Panc1 (cell line): ENCODE data around the gene AHDC1.

ENCODE experiments used
- CTCF ChIP-seq: fragments of 450-650 bp; IDR thresholded peaks from 2 replicates; pipeline ENCODE4 v1.5.1; 2017; ENCODE audit warnings: mild to moderate bottlenecking
- POLR2AphosphoS5 ChIP-seq: IDR thresholded peaks from 2 replicates; pipeline ENCODE4 v1.6.1; 2012; ENCODE audit warnings: mild to moderate bottlenecking, low read depth, low read length, moderate library complexity
- REST ChIP-seq, 2 experiments: IDR thresholded peaks; 2 replicates each; pipeline ENCODE4 v1.6.1; 2011 to 2012; ENCODE audit warnings: low read depth in 2 of 2, control low read depth in 1 of 2, low read length in 1 of 2, mild to moderate bottlenecking in 1 of 2, moderate library complexity in 1 of 2; ENCODE audit not compliant: insufficient read depth in 1 of 2
- SIN3A ChIP-seq: IDR thresholded peaks from 2 replicates; pipeline ENCODE4 v1.6.1; 2012; ENCODE audit warnings: low read depth, mild to moderate bottlenecking, low read length, moderate library complexity, borderline replicate concordance; ENCODE audit not compliant: insufficient read depth
- TCF7L2 ChIP-seq: IDR thresholded peaks from 2 replicates; pipeline ENCODE4 v1.6.1; 2011; ENCODE audit warnings: mild to moderate bottlenecking, low read depth, low read length, inconsistent platforms

- no peak for TF ChIP-seq SIN3A
- TF ChIP-seq CTCF, result no peak
- TF ChIP-seq POLR2AphosphoS5, result no peak
- no peak for TF ChIP-seq REST (IDR thresholded peaks at IDR 0.05; ENCODE audit: insufficient read depth in 1 of 2, low read depth in 2 of 2, low read length in 1 of 2)
- no peak for TF ChIP-seq TCF7L2
Observed at GRCh38 chr1:27583479-27583878, 20.5 kb downstream of the AHDC1 start.
